ENCODE data around the gene MAP2K7.
"Not testable (repeated sequence)": the region's sequence is repeated elsewhere in the genome, so short reads cannot be mapped to it uniquely, and the experiment has no call there.

Gene MAP2K7

DNA sequence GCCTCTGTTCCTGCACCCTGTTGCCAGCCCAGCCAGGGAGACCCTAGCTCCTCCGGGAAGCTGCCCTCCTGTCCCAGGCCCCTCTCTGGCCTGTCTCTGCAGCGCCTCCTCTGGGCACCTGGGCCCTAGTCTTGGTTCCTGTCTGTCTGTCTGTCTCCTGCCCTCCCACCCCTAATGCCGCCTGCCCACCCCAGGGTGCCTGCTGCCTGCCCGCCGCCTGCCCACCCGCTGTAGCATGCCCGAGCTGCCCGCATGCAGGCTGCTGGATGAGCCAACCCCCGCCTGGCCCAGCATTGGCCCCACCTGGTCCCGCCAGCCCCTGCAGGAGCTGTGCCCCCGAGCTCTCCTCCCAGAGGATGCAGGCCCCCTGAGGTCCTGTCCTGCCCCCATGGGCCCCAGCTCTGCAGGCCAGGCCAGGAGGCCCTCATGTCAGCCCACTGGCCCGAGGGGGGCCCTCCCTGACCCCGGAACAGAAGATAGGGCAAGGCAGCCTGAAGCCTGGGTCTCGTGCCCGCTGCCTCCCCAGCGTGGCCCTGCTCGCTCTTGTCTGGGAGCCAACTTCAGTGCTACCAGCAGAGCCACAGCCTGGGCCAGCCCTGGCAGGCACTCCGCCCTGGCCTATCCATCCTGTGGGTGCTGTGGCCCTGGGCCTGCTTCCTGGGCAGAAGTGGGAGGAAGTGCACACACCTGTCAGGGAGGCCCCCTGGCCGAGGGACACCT is 5.2 kb downstream of the MAP2K7 start:
- DNase-seq = no peak

DNA sequence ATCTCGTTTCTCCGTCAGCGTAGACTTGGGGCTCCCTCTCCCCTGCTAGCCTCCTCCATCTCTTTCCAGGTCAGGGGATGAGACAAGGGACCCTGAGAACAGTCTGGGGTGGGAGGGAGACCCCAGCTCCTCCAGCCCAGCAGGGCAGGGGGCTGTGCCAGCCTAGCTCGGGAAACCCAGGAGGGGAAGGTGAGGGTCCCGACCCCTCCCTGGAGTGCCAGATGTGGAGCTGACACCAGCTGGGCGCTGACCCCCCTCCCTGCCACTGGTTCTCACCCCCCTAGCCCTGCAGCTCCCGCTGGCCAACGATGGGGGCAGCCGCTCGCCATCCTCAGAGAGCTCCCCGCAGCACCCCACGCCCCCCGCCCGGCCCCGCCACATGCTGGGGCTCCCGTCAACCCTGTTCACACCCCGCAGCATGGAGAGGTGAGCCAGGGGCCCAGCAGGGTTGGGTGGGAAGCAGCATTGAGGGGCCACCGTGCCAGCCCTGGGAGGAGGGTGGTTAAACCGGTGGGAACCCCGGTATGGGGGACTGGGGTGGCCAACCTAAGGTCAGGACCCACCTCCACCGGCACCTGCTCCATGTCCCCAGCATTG is 5.9 kb downstream of the MAP2K7 start:
- no peak for DNase-seq

DNA sequence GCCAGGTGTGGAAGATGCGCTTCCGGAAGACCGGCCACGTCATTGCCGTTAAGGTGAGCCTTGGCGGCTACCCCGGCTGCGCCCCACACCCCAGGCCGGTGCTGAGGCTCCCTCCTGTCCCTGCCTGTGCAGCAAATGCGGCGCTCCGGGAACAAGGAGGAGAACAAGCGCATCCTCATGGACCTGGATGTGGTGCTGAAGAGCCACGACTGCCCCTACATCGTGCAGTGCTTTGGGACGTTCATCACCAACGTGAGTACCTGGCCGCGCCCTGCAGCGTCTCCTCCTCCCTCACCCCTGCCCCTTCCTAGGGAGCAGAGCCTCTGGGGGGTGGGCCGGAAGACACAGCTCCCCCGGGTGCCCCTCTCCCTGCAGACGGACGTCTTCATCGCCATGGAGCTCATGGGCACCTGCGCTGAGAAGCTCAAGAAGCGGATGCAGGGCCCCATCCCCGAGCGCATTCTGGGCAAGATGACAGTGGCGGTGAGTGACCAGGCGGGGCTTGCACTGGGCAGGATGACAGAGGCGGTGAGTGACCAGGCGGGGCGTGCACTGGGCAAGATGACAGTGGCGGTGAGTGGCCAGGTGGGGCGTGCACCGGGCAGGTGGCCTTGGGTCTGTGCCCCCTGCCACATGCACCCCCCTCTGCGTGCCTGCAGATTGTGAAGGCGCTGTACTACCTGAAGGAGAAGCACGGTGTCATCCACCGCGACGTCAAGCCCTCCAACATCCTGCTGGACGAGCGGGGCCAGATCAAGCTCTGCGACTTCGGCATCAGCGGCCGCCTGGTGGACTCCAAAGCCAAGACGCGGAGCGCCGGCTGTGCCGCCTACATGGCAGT is 6.9 kb downstream of the MAP2K7 start:
- DNase-seq = no peak

DNA sequence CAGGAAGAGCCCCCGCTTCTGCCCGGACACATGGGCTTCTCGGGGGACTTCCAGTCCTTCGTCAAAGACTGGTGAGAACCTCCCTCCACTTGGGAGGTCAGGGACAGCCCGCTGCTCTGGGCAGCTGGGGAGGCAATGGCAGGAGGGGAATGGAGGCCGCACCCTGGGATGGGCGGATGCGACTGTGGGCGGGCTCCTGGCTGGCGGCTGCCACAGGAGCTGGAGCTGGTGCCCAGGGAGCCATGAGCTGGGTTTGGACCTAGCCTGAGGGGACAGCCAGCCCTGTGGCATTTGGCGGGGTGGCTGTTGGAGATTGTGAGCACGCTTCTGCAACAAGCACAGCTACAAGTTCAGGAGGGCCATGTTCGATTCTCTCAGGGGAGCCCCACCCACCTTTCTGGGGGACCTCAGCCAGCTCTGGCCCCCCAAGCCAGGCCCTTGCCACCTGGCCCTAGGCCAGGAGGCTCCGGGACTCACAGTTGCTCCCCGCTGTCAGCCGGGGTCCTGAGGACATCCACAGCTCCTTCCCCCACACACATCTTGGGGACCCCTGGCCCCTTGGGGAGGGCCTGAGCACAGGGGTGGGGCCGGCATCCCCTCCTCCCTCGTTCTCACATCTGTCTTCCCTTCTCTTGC is 7.9 kb downstream of the MAP2K7 start:
- DNase-seq = no peak

DNA sequence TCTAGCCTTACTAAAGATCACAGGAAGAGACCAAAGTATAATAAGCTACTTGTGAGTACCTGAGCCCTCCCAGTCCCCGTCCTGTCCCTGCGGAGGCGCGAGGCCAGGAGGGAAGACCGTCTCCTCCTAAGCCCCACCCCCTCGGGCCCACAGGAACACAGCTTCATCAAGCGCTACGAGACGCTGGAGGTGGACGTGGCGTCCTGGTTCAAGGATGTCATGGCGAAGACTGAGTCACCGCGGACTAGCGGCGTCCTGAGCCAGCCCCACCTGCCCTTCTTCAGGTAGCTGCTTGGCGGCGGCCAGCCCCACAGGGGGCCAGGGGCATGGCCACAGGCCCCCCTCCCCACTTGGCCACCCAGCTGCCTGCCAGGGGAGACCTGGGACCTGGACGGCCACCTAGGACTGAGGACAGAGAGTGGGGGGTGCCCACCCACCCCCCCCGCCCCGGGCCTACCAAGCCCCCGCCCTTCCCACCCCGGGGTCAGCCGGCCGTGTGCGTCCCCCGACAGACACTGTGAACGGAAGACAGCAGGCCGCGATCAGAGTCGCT is 8.5 kb downstream of the MAP2K7 start:
- DNase-seq = no peak

DNA sequence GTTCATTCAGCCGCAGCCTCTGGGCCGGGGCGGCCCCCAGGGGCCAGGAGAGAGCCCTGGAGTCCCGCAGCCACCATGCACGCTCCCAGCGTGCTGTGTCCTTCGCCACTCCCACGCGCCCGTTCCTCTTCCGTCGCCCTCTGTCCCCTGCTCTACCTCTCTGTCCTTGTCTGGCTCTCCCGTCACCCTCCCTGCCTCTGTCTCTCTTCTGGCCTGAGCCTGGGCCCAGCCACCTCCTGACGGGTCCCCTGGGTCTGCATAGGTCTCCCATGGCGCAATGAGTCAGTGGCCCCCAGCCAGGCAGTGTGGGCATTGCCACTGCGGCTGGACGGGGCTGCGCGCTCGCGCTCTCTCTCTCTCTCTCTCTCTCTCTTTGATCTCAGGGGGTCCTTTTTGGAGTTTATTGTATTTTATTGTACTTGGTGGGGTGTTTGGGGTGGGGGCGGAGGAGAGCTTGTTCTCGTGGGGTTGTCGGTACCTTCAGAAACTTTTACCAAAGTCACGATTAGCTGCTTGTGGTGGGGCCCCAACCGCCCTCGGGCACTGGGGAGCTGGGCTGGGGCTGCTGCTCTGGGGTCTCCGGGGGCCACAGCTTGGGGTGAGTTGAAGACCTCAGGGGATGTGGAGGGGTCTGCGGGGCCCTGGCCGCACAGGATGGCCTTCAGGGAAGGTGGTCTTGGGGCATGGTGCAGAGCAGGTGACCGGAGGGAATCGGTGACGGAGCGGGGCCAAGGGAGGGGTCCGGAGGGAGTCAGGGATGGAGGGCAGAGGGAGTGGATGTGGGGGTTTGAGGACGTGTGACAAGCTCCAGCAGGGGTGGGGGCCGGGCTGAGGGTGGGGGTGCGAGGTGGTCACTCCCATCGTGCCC is 9.3 kb downstream of the MAP2K7 start:
- DNase-seq = no peak

DNA sequence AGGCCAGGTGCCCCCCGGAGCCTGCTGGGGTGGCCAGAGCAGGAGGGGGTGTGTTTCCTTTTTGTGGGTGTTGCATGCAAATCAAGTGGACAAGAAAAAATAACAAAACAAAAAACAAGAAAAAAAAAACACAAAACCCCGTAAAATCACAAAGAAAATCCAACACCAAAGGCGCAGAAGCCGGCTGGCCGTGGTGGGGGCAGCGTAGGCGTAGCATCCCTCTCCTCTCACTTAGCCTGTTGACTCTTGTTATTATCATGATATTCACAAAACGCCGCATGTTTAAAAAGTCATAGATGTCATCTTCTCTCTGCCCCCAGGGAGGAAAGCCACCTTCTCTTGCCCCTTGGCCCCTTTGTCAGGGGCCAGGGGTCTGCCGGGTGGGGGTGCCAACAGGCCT is 10.0 kb downstream of the MAP2K7 start:
- DNase-seq = no peak

DNA sequence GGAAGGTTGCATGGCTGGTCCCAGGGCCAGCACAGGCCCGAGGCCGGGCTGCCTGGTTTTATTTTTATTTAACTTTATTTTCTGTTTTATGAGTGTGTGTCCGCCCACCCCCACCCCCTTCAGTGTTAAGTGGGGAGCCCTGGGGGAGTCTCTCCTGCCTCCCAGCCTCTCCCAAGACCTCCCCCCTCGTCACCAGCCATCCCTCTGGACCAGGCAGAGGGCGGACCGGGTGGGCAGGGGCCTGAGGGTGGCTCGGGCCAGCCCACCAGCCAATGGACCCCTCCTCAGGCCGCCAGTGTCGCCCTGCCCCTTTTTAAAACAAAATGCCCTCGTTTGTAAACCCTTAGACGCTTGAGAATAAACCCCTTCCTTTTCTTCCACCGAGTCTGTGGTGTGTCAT is 10.4 kb downstream of the MAP2K7 start:
- no peak for DNase-seq

DNA sequence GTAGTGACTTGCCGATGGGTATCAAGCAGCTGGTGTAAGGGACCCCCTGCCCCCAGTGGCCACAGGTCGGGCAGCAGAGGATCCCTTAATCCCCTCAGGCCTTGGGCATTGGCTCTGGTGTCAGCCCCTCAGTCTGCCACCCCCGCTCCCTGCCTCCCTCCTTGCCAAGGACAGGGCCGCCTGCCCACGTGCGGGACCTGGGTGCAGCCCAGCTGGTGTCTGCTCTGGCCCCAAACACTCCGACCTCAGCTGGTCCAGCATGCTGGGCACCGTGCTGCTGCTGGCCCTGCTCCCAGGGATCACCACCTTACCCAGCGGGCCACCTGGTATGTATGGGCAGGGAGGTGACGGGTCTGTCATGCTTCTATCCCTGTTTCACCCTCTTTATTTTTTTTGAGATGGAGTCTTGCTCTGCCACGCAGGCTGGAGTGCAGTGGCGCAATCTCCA is 10.9 kb downstream of the MAP2K7 start, which contains the start of gene TGFBR3L:
Gene TGFBR3L, plus strand, starts transcription at position 233 of the 448 bp plus-strand sequence.
- DNase-seq = no peak

DNA sequence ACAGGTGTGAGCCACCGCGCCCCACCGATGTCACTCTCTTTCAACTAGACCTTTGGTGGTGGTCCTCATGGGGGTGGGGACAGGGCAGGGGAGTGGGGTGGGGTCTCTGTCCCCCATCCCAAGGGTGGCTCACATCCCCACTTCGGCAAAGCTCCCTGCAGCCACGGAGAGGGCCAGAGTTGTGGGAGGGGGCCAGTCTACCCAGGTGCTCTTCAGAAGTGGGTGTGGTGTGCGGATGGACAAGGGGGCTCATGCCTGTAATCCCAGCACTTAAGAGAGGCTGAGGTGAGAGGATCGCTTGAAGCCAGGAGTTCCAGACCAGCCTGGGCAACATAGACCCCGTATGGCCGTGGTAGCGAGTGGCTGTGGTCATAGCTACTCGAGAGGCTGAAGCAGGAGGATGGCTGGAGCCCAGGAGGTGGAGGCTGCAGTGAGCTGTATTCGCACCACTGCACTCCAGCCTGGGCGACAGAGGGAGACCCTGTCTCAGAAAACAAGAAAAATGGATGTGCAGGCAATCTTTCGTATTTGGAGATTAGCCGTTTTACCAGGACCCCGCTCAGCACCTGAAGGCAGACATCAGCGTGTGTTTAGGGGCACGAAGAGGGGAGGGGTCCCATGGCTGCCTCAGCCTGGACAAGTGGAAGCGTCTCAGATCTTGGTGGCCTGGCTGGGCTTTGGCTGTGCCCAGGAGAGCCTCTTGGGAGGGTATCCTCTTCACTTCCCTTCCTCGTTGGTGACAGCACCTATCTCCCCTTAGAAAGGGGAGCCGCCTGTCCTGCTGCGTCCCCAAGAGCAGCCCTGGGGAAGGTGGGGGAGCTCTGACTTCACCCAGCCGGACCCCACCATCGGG is 11.8 kb downstream of the MAP2K7 start:
- no peak for DNase-seq

DNA sequence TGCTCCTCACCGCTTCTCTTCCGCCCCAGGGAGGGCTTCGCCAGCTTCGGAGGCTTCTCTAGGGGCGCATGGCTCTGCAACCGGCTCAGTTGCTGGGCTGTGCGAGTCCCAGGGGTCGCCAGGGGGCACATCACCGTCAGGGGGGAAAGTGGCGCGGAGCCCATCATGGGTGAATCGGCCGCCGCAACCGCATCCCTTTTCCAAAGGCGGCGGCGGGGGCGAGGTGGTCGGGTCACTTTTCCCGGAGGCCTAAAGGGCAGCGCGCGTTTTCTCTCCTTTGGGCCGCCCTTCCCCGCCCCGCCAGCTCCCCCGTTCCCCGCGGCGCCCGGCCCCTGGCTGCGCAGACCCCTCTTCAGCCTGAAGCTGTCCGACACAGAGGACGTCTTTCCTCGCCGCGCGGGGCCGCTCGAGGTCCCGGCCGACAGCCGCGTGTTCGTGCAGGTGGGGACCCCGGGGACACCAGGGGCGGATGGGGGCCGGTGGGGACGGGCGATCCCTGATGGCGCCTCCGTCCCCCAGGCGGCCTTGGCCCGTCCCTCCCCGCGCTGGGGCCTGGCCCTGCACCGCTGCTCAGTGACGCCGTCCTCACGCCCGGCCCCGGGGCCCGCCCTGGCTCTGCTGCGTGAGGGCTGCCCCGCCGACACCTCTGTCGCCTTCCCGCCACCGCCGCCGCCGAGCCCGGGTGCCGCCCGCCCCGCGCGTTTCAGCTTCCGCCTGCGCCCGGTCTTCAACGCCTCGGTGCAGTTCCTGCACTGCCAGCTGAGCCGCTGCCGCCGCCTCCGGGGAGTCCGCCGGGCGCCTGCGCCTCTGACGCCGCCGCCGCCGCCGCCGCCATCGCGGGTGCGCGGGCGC is 12.7 kb downstream of the MAP2K7 start:
- peak; percentile 66 for DNase-seq

DNA sequence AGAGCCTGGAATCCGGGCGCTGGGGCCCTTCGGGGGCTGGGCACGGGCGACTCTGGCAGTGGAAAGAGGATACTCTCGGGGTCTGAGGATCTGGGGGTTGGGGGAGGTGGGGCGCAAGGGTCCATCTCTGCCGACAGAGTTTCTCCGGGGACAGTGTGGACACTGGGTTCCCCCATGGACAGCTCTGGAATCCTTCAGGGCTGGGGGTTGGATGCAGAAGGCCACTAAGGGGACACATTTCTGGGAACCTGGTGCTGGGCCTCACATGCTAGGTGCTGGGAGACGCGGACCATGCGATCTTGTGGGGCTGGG is 13.2 kb downstream of the MAP2K7 start:
- peak; percentile 51 for DNase-seq

DNA sequence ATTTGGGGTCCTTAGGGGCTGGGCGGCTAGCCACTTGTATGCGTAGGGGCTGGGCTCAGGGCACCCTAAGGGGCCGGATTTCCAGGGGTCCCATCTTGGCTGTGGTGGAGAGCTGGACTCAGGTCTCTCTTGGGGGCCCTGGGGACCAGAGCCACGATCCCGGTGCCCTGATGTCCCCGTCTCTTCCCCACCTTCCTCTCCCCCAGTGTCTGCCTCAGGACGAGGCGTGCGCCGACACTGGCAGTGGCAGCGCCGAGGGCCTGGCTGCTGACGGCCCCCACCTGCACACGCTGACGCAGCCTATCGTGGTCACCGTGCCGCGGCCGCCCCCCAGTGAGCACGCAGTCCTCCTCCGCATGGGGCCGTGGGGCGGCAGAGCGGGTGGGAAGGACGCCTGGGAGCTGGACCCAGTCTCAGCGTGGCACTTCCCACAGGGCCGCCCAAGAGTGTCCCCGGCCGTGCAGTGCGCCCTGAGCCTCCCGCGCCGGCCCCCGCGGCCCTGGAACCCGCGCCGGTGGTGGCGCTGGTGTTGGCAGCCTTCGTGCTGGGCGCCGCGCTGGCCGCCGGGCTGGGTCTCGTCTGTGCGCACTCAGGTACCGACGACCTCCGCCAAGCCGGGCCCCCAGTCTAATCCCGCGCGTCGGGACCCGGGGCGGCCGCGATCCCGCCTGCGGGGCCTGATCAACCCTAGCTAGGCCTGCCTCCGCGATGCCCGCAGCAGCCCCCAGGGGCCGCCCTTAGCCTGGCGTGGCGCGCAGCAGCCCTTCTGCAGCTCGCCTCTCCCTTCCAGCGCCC is 13.8 kb downstream of the MAP2K7 start:
- peak; percentile 90 for DNase-seq

DNA sequence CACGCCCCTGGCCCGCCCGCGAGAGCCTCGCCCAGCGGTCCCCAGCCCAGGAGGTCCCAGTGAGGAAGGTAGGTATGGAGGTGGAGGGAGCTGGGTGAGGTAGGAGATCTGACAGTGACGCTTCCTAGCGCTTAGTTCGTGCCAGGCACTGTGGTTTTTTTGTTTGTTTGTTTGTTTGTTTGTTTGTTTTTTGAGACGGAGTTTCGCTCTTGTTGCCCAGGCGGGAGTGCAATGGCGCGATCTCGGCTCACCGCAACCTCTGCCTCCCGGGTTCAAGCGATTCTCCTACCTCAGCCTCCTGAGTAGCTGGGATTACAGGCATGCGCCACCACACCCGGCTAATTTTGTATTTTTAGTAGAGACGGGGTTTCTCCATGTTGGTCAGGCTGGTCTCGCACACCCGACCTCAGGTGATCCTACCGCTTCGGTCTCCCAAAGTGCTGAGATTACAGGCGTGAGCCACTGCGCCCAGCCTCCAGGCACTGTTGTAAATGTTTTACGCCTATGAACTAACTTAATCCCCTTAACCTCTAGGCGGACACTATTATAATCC is 14.5 kb downstream of the MAP2K7 start:
- DNase-seq = not testable (repeated sequence)

DNA sequence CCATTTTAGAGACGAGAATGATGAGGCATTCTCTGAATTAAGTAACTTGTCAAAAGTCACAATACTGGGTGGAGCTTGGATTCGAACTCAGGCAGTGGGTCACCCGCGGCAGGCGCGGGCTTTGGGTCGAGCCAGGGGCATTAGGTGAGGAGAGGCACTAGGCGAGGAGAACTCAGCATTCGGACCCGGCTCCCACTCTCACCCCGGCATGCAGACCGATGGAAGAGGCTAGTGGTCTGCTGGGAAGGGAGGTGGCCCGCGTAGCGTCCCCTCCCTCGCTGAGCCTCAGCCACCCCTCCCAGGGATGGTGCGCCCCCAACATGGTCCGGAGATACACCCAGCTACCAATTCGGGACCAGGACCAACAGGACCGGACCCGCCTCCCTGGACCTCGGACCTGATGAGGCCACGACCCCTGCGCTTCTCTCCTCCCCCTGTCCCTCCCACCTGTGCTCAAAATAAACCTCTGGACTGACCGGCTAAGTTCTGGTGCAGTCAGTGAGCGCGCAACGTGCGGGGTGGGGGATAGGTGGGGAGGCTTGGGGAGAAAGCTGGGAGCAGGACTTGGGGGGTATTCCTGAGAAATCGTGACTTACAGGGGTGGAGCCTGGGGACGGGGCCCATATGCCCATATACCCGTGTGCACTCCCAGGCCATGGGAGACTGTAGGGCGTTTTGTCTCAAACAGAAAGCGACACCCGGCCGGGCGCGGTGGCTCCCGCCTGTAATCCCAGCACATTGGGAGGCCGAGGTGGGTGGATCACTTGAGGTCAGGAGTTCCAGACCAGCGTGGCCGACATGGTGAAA is 15.1 kb downstream of the MAP2K7 start:
- DNase-seq = peak; percentile 33

DNA sequence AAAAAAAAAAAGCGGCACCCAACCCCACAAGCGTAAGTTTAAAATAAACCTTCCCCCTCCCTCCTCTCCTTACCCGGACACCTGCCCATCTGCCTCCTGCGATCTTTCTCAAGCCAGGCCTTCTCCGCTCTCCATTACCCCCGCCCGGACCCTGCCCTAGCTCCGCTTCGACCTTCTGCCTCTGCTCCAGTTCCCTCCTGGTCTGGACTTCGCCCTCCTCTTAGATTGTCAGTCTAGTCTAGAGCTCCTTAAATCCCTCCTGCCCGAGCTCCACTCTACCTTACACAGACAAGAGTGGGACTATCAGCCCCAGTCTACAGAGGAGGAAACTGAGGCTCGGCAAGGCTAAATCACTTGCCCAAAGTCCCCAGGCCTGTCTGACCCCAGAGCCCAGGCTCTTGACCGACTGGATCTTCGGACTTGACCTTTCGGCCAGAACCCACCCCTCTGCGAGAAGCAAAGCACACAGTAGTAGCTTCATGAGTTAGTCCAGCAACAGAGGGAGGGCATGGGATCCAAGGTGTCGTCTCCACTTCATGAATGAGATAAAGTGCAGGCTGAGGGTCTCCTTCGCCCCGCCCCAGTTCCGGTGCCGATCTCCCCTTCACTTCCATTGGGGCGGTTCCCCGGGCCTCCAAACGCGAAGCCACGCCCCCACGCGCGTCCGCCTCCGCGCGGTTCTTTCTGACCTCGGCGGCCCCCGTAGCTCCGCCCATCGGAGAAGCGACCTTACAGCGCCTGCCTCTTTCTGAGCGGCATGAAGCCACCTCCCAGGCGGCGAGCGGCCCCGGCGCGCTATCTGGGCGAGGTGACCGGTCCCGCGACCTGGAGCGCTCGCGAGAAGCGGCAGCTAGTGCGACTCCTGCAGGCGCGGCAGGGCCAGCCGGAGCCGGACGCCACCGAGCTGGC is 16.2 kb downstream of the MAP2K7 start, which contains the start of gene SNAPC2:
Gene SNAPC2, plus strand, starts transcription at position 729 of the 909 bp plus-strand sequence. Its CDS starts 29 bp downstream, at position 758.
- peak; percentile 99 for DNase-seq

All from OCI-M1 (cell line).